CD4-positive, alpha-beta T cell treated with Interleukin-17A for 4 hours (primary cell): ENCODE measurements around the gene GNG13.

Experiments used
- DNase-seq: peaks from one replicate; pipeline ENCODE4 v3.0.0-alpha.2; 2020; ENCODE audit warnings: mixed read lengths

GNG13 gene

DNA sequence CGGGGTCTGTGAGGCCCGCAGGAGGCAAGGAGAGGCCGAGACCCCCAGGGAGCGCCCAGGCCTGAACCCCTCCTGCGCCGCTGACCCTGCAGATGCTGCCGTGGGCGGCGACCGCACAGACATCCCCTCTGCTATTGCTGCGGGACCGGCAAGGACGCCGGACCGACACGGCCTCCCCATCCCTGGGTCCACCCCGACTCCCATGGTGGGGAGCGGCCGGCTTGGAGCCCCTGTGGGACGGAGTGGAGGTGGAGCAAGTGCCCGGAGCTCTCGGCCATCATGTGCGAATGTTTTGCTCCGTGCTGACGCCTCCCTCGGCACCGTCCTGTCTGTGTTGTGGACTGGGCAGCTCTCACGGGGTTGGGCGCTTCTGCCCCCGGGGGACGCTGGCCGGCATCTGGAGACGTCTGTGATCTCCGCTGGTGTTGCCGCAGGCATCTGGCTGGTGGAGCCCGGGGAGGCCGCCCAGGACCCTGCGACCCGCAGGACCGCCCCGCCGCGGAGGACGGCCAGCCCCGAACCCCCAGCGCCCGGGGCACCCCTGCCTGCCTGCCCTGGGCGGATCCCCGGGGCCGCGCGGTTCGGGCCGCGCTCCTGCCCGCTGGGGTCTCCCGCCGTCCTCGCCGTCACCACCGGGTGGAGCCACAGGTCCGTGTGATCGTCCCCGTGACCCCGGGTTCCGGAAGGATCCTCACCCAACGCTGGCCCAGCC lies 12.8 kb upstream of the GNG13 start:
- DNase-seq = peak; percentile 66

DNA sequence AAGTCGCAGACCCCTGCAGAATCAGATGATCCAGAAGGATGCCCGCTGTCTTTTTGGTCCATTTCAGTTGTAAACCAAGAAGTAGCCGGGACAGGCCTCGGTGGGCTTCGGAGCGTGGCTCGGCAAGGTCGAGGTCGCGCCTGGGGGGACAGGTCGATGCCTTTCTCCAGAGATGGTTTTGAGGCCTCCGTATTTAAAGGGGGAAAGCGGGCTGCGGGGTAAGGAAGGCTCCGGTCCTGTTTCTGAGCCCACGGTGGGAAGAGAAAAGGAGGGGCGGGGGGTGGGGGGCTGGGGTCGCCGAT lies 7.5 kb upstream of the GNG13 start:
- no peak for DNase-seq

GRCh38 chr16:807347-808084 lies 7.0 kb upstream of the GNG13 start:
- peak; percentile 90 for DNase-seq

GRCh38 chr16:805474-805873 lies 4.9 kb upstream of the GNG13 start:
- no peak for DNase-seq

DNA sequence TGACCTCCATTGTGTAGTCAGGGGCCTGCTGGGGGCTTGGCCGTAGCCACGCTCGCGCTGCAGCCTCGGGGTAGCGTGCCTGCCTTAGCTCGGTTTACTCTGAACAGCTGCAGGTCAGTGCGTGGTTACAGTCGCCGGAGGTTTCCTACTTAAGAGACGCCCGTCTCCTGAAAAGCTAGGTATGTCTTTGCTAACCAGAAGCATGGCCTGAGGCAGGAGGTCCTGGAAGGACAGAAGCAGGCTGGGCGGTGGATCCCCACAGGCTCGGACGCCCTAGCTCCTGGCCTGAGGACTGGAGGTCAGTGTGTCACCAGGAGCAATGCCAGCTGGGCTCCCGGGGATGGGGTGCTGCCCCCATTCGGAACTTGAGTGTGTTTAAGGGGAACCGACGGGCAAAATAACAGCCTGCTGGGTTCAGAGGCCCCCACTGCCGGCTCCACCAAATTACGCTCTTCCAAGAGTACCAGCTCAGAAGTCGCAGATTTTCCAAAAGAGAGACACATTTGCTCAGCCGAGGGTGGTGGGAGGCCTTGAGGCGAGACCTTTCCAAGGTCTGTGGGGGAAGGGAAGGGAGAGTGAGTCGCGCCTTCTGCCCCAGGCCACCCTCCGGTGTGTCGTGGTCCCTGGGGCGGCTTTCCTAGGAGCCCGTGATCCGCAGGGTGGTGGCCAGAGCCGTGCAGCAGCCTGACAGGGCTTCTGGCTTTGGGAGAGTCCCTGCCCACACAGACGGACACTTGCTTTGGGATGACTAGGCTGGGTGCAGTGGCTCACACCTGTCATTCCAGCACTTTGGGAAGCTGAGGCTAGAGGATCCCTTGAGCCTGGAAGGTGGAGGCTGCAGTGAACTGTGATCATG lies 3.9 kb upstream of the GNG13 start:
- no peak for DNase-seq

DNA sequence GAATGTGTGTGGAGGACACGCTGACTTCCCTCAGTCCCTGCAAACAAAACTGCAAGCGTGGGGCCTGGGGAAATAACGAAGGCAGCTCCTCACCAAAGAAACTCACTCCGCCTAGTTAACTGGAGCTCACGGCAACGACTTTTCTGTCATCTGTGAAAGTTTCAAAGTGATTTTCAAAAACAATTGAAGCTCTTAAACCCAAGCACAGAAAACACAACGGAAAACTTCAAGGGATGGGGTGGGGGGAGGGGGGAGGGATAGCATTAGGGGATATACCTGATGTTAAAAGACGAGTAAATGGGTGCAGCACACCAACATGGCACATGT lies 3.2 kb upstream of the GNG13 start:
- no peak for DNase-seq

DNA sequence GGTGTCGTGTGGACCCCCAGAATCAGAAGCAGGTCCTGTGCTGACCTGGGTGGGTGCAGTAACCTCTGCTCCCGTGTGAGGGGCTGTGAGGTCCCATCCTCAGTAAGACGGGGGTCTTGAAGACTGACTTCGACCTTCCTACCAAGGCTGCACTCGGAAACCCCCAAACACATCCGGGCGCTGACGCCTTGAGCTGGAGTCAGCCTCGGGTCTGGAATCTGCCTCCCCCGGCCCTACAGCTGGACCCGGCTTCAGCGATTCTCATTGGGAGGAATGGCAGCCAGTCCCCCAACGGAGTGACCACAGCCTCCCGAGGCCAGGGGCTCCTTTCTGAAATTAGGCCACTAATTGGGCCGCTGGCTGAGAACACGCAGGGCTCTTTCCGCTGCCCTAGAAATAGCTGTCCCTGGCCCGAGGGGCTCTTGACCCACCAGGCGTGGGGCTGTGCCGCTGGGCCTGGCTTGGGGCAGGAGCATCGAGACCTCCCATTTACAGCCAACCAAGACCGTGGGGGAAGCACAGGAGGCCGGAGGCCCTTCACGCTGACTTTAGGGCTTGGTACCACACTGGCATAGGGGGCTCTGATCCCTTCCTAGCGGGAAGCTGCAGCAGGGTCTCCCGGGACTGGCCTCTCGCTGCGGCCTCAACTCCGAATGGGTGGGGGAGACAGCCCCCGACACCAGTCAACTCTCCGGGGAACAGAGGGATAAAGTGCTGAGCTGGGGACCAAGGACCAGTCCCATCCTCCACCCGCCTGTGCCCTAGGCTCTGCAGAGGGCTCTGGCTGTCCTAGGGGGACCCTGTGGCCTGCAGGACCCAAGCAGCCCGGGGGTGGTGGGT lies 2.6 kb upstream of the GNG13 start:
- DNase-seq = no peak

DNA sequence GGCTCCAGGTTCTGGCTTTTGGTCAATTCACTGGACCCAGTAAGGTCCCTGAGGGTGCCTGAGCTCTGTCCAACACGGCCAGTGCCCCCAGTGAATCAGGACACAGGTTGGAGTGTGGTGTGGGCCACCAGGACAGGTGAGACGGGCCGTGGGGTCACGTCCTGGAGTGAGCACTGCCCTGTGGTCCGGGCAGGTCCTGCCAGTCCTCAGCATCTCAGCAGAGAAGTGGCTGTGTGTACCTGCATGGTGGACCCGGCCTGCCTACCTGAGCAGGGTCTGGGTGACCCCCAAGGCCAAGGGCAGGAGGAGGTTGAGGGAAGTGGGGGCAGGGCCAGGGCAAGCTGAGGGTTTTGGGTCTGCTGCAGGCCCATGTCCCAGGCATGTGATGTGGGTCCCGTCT lies 1.9 kb upstream of the GNG13 start:
- DNase-seq = no peak

DNA sequence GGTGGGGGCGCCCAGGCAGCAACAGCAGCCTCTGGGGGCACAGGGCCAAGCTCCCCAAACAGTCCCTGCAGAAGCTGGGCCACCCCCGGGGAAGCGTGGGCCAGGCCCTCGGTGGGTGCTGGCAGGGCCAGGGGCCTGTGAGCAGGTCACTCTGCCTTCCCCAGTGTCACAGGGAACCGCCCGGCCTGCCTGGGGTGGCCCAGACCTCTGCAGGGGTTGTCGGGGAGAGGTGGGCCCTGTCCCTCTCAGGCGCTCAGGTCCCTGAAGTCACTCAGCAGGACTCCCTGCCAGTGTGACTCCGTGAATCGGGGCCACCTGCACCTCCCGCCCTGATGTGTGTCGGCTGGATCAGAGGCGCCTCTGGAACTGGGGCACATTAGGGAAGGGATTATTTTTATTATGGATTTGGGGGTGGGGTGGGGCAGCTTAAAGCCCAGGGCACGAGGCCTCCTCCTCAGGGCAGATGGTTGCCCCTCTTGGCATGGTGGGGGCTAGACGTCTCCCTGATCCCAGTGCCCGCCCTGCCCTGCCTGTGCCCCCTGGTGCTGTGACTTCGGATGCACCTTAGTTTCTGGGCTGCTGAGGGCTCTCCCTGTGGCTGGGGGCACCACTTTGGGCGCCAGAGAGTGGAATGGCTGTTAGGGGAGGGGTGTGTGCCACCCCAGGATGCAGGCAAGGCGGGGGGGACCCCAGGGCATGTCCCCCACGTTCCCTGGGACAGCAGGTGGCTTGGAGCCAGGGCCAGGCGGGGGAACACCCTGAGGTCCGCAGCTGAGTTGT lies 1.2 kb upstream of the GNG13 start:
- DNase-seq = no peak

DNA sequence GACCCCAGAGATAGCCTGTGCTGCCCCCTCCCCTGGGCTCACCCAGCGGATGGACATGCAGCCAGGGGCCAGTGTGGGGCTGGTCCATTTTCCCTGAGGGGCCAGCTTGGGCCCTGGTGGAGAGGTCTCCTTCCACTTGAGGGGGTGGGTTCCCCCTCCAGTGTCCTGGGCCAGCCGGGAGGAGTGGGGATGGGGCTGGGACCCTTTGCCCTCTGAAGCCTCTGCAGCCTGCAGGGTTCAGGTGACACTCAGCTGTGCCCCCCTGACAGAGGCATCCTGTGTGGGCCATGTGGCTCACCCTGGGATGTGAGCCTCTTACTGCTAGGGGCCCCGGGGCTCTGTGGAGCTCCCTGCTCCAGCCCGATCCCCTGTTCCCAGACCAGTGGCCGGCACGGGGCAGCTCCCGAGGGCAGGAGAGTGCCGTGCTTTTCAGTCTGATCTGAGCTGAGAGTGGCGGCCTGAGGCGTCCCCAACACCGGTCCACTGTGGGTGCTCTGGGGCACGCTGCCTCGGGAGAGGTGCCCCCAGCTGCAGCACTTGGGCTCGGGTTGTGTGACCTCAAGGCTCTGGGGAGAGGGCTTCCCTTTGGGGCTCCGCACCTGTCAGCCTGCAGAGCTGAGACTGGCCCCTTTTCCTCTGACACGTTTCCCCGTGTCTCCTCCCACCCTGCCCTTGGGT lies 439 bp upstream of the GNG13 start:
- no peak for DNase-seq

DNA sequence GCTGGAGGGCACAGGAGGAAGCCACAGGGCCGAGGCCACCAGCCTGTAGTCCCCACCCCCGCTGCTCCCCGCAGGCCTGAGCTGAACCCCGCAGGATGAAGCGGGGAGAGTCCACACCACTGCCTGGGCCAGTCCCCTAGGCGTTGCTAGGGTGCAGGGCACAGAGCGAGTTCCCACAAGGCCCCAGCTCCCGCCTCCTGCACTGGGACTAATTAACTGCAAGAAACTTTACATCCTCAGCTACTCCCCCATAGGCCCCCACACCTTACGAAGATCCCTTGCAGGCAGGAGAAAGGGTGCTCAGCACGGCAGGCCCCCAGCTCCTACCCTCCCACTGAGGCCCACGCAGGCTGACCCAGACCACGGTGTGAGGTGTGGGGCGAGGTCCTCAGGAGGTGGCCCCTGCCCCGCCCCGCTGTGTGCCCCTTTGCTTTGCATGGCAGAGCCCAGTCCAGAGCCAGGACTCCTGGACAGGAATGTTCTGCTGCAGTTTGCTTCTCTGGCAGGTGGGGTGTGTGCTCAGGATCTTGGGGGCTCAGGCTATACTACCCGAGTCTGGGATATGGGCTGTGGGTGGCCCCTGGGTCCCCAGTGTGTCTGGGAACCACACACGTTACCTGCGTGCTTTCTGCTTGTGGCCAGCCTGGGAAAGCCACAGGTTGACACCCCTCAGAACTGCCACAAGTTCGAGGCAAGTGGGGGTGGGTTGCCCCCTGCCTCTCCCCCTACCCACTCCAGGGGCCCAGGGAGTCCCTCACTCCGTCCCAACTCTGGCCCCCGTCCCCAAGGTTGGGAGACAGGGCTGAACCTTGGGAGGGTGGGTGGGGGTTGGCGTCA lies 1.2 kb downstream of the GNG13 start:
- DNase-seq = no peak

GRCh38 chr16:798666-799065 lies 1.9 kb downstream of the GNG13 start:
- DNase-seq = no peak

- no peak for DNase-seq
These were observed 2.8 kb downstream of the GNG13 start for GRCh38 chr16:797686-798085.

DNA sequence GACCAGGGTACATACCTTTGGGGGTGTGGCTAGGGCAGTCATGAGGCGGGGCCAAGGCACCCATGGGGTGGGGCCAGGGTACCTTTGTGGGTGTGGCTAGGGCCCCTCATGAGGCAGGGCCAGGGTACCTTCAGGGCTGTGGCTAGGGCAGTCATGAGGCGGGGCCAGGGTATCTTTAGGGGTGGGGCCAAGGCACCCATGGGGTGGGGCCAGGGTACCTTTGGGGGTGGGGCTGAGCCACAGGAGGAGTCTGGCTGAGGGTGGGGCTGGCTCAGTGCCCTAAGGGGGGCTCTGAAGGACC lies 3.5 kb downstream of the GNG13 start:
- DNase-seq = no peak

GRCh38 chr16:796296-797119 lies 4.0 kb downstream of the GNG13 start:
- no peak for DNase-seq

DNA sequence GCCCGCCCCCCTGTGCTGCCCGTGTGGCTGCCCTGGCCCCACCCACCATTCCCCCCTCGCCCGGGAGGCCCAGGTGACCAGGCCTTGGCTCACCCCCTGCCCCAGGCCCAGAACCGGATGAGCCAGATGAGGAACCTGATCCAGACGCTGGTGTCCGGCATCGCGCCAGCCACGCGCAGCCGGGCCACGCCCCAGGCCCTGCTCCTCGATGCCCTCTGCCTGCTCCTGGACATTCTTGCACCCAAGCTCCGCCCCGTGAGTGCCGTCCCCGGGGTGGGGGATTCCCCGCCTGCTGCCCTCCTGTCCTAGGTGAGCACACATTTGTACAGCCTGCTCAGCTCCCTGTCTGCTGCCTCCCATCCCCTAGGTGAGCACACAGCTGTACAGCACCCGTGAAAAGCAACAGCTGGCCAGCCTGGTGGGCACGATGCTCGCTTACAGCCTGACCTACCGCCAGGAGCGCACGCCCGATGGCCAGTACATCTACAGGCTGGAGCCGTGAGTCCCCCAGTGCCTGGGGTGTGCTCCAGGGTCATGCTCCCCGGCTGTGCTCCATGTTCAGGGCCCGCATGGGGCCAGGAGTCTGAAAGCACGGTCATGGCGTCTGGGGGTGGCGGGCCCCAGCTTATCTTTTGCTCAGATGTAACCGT lies 4.8 kb downstream of the GNG13 start:
- DNase-seq = no peak

- no peak for DNase-seq
These were observed 5.6 kb downstream of the GNG13 start for GRCh38 chr16:794853-795466.

DNA sequence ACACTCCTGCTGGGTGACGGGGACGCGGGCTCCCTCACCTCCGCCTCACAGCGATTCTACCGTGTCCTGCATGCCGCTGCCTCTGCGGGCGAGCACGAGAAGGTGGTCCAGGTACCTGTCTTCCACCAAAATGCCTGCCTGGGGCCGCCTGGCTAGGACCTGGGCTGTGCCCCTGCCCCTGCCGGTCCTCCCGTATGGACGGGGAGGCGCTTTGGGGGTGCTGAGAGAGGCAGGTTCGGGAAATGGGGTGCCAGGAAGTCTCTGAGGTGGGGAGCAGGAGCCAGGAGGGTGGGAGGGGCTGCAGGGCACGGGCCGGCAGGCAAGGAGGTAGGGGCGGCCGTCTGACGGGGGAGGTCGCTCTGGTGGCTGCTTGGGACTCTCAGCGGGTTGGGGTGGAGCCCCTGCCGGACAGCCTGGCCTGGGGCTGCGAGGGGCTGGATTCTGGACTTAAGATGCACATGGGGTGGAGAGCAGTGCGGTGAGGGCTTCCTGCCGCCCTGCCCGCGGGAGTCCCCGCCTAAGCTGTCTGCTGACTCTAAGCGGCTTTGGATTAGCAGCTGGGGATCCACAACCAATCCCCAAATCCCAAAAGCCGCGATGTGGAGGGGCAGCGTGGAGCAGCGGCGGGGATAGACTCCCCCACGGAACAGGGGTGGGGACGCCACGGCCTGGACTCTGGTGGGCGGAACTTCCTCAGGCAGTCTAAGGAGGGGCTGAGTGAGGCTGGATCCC lies 6.3 kb downstream of the GNG13 start:
- no peak for DNase-seq
